Activated T-cell treated with anti-CD3 and anti-CD28 coated beads for 24 hours (primary cell): ENCODE data around the gene SNCG.
"Not testable (repeated sequence)": the region's sequence is repeated elsewhere in the genome, so short reads cannot be mapped to it uniquely, and the experiment has no call there.

Experiments
- DNase-seq: peaks from one replicate; pipeline ENCODE4 v3.0.0-alpha.2; 2020; ENCODE audit warnings: low read depth

SNCG gene

GRCh38 chr10:86958116-86958900 is at the start of gene SNCG:
Gene SNCG, plus strand, starts transcription at chr10:86958599. Its CDS starts 99 bp downstream, at chr10:86958698.
- no peak for DNase-seq

GRCh38 chr10:86914734-86915133 is 43.7 kb upstream of the SNCG start:
- no peak for DNase-seq

GRCh38 chr10:86918022-86918471 is 40.4 kb upstream of the SNCG start:
- no peak for DNase-seq

- no peak for DNase-seq
Observed at GRCh38 chr10:86922553-86922961, 35.8 kb upstream of the SNCG start.

GRCh38 chr10:86929468-86930380 is 28.7 kb upstream of the SNCG start:
- no peak for DNase-seq

GRCh38 chr10:86931872-86932271 is 26.5 kb upstream of the SNCG start:
- no peak for DNase-seq

- no peak for DNase-seq
Observed at GRCh38 chr10:86932674-86933073, 25.7 kb upstream of the SNCG start.

GRCh38 chr10:86934162-86934711 is 24.2 kb upstream of the SNCG start:
- not testable (repeated sequence) for DNase-seq

GRCh38 chr10:86936661-86937501 is 21.5 kb upstream of the SNCG start:
- DNase-seq: no peak

- no peak for DNase-seq
Observed at GRCh38 chr10:86937502-86938154, 20.8 kb upstream of the SNCG start.

- DNase-seq: no peak
Observed at GRCh38 chr10:86938260-86938659, 20.1 kb upstream of the SNCG start.

GRCh38 chr10:86940076-86940475 is 18.3 kb upstream of the SNCG start:
- not testable (repeated sequence) for DNase-seq

- no peak for DNase-seq
Observed at GRCh38 chr10:86940677-86941076, 17.7 kb upstream of the SNCG start.

GRCh38 chr10:86941426-86941825 is 17.0 kb upstream of the SNCG start:
- DNase-seq: no peak

GRCh38 chr10:86941991-86942421 is 16.4 kb upstream of the SNCG start:
- no peak for DNase-seq

- DNase-seq: no peak
Observed at GRCh38 chr10:86942441-86943315, 15.7 kb upstream of the SNCG start.

- DNase-seq: no peak
Observed at GRCh38 chr10:86943316-86944030, 14.9 kb upstream of the SNCG start.

- DNase-seq: no peak
Observed at GRCh38 chr10:86944031-86944419, 14.4 kb upstream of the SNCG start.

GRCh38 chr10:86944471-86944870 is 13.9 kb upstream of the SNCG start:
- no peak for DNase-seq
